NCI-H1092 treated with DMSO at 0.1 percent for 48 hours (cell line): ENCODE results near the gene CCR7.
"Not testable (repeated sequence)": the region's sequence is repeated elsewhere in the genome, so short reads cannot be mapped to it uniquely, and the experiment has no call there.

Source experiments
- DNase-seq: peaks from one replicate; lab custom pipeline; 2025; lab: John Stamatoyannopoulos, UW

Gene CCR7

GRCh38 chr17:40550608-40551007 lies 14.7 kb downstream of the CCR7 start:
- DNase-seq = no peak

DNA sequence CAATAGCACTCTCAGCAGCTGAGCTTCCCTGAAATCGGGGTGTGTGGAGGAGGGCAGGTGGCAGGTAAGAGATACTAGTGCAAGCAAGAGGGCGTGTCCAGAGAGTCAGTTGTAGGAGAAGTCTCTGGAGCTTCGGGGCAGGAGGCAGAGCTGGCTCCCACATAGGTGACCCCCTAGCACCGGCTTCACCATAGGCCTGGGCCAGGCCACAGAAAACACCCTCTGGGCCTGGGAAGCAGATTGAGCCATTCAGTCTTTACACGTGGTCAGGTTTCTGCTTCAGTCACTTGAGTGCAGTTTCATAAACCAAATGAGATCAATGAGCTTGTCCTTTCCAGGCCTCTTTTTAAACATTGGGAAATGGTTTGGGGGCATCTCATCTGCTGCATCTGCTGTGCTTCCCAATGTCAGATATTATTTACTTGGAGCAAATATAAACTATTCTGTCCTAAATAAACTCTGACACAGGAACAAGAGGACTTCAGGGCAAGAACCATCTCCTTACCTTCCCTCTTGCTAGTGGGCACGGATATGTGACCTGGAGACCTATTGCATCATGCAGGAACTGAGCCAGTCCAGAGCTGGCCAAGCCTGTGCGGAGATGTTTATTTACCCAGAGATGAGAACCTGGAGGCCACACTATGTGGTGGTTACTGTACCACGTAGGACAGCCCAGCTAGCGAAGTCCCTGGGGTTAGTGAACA lies 16.1 kb downstream of the CCR7 start:
- peak; percentile 52 for DNase-seq

DNA sequence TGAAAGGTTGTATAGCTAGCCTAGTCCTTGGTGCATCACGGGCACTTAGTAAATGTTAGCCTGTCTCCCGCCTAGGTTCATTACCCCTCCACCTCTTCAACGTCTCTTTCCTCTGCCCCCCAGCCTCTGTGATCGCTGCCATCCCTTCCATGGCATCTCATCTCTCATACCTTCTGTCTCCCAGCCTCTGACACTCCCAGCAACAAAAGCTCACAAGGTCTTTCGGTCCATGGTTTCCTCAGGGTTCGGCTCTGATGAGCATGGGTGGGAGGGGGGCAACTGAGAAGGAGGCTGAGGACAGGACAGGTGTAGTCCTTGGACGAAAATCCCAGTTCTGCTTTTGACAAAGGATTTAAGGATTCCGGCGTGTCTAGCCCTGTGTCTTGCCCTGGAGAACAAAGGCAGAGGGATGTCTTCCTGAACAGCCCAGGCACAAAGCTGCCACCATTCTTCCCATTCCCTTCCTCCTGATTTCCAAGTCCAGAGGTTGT lies 16.7 kb downstream of the CCR7 start:
- DNase-seq = no peak

DNA sequence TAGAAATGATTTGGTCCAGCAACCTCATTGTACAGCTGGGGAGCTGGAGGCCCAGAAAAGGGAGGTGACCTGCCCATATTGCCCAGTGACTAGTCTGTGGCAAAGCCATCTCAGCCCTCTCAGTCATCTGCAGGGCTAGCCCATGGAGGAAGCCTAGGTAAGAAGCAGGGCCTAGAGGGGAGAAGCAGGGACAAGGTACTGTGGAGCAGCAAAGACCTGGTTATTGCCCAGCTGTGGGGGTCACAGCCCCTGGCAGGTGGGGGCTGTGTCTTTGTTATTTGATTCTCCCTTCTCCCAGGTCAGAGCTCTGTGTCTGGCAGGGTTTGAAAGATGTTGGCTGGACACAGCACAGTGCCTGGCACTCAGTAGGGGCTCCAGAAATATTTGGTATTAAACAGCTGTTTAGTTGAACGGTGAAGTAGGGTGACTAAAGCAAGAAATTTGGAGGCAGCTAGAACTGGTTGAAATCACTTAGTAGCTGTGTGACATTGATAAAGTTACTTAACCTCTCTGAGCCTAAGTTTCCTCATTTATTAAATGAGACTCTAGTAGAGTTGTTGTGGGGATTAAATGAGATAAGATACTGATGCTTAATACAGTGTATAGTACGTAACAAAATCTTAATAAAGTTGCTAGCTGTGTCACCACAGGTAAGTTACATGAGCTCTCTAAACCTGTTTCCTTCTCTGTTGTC lies 17.3 kb downstream of the CCR7 start:
- DNase-seq = no peak

DNA sequence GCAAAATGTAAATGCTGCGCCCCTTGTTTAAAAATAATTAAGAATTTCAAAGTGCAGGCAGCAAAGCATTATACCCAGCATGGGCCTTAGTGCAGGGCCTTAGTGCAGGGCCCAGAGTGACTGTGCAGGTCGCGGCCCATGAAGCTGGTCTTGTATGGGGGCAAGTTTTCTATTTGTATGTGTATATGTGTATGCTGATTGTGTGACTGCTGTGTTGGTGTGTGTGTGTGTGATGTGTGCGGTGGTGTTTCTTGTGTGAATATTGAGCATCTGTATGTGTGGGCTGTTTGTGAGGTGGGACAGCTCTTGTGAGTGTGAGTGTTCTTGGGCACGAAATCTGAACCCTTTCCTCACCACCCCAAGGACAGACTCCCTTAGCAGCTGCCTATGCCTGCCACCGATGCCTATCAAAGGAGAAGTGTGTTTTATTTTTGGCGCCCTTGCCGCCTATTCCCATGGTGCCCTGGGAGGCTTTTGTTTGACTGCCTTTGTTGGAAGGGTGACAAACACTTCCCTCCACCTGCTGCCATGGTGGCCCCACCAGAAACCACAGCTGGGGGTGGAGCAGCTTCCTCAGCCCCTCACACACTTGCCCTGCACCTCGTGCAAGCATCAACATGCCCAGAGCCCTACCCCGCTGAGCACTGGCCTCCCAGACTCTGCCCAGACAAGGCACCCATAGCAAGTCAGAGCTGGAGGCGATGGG lies 18.0 kb downstream of the CCR7 start:
- DNase-seq = peak; percentile 80

- DNase-seq = not testable (repeated sequence)
Observed at GRCh38 chr17:40546497-40546896, 18.8 kb downstream of the CCR7 start.

- DNase-seq = no peak
Observed at GRCh38 chr17:40545660-40546059, 19.6 kb downstream of the CCR7 start.

GRCh38 chr17:40542558-40543411 lies 22.5 kb downstream of the CCR7 start:
- DNase-seq = no peak

GRCh38 chr17:40541873-40542557 lies 23.3 kb downstream of the CCR7 start:
- DNase-seq = no peak

DNA sequence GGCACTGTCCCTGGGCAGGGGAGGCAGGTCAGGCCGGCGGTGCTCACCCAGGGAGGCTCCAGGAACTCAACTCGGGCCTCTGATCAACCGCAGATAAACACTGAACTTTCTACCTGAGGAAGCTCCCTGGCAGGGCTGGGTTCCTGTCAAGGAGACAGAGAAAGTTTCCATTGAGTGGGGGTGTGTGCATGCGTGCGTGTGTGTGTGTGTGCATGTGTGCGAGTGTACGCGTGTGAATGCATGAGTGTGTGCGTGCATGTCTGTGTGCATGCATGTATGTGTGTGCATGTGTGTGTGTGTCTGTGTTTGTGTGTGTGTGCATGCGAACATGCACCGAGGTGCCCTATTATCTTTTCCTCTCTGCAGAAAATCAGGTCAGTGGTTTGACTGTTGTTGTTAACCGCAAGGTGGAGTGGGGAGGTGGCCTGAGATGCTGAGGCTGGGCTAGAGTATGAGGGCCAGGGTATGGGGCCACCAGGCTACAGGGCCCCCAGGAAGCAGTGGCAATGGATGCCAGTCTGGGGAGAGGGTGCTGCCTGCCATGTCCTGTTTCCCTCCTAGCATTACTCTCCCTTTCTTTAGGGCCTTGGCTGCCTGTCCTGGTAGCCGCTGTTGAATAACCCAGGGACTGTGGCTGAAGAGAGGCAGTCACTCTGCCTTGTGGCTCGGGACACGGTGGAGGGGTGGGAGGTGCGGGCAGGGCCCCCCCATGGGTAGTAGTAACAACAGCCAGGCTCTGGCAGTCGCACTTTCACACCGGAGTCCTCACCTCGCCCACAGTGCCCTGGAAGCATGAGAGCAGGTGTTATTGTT lies 24.0 kb downstream of the CCR7 start:
- no peak for DNase-seq

DNA sequence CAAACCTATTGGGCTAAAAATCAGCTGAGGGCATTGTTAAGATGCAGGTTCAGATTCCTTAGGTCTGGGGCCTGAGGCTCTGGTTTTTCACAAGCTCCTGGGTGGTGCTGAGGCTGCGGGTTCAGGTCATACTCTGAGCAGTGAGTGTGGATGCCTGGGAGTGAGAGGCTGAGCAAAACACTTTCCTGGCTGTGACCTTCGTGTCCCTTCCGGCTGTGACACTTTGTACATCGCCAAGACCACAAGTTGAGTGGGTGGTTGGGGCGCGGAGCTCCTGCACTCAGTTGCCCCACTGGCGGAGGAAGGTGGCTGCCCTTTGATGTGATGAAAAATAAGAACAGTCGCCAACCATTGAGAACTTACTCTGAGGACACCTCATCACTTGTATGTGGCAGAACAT lies 24.8 kb downstream of the CCR7 start:
- DNase-seq = no peak

DNA sequence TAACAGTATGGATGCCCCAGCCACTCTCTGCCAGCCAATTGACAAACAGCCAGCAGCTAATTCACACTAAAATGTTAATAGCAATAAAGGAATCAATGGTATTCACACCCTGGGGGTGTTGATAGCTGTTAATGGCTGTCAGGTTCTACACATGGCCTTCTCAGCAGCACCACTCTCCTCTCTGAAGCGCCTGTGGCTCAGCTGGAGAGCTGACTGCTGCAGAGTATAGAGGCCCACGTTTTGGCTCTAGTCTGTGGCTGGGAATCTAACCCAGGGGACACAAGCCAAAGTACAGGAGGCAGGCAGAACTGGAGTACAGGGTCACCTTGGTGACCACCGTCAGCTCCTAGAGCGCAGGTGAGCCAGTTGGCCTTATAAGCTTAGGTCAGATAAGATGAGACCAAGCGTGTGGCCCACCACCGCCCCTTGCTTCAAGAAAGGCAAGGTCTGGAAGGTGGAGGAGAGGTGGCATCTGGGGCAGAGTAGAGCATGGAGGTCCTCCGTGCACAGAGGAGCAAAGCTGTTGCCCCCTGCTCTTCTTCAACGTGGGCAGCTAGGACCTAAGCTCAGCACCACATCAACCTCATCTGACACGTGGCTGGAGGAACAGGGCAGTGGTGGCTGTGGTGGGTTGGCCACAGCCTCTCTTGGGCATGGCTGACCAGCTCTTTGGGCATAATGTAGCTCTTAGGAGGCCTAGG lies 25.4 kb downstream of the CCR7 start:
- no peak for DNase-seq

DNA sequence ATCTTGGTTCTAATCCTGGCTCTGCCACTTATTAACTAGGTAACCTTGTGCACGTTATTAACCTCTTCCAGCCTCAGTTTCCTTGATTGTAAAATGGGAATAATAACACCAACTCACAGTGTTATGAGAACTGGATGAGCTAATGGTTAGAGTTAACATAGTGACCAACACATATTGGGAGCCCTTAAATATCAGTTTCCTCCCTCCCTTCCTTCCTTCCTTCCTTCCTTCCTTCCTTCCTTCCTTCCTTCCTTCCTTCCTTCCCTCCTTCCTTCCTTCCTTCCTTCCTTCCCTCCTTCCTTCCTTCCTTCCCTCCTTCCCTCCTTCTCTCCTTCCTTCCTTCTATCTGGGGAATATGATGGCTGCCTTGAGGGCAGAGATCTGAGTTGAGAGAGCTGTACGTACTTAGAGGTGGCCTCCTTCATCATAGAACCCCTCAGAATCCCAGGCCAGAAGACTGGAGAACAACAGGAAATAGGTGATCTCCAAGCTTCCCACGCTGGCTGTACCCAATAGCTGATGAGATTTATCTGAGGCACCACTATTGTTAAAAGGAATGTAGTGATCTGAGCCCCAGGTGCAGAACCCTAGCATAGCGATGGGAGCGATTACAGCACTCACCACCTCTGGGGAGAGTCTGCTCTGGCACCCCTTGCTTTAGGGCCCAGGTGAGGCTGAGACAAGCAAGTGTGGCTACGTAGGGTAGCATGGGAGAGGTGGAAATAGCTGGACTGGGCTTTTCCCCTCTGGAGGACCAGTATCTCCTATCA lies 26.2 kb downstream of the CCR7 start:
- no peak for DNase-seq

GRCh38 chr17:40538019-40538935 lies 27.0 kb downstream of the CCR7 start:
- no peak for DNase-seq

DNA sequence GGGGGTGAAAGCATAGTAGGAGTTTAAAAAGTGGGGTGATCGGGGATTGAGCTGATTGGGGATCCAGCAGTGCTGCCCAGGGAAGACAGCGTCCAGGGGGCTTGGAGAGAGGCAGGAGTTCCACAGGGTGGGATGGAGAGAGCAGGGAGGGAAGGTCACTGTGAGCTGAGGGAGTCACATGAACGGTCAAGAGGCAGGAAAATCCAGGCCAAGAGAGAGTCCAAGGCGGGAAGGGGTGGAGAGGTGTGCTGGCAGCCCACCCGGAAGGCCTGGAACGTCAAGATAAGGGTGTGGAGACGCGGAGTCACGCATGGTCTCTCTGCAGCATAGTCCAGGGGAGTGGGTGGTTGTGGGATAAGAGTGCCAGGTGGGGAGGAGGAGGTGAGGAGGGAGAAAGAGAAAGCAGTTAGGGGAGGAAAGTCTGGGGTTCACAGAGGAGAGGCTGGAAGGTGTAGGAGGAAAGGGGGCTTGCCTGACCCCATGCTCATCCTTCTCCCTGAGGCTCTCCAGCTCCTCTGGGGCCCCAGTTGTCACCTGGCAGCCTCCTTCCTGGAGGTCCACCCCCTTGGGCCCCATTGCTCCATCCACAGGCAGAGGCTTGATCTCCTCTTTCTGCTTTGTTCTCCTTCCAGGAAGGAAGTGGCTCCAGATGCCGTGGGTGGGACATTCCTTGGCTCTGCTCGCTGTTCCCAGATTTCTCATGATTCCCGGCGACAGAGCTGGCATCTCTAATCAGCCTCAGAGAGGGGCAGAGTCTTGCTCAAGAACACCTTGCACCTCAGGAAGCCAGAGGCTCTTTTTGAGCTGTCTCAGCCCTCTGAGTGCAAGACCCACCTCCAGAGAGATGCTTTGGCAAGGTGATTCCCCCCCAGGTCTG lies 28.7 kb downstream of the CCR7 start:
- no peak for DNase-seq

- no peak for DNase-seq
Observed at GRCh38 chr17:40535924-40536294, 29.4 kb downstream of the CCR7 start.

GRCh38 chr17:40535438-40535837 lies 29.8 kb downstream of the CCR7 start:
- DNase-seq = no peak
